HepG2 (cell line): ENCODE data around the gene RASL10B.

Source experiments
- CREM ChIP-seq, 2 experiments: sonication (generic) in 1 of 2; formaldehyde crosslinking in 1 of 2; IDR thresholded peaks; 2 replicates each; pipeline versions ENCODE4 v1.4.0 to v1.6.1; 2016 to 2020; ENCODE audit warnings: antibody characterized with exemption in 1 of 2, mild to moderate bottlenecking in 1 of 2, missing genetic modification reagents in 1 of 2
- POLR2A ChIP-seq, 2 experiments: IDR thresholded peaks; 2 replicates each; pipeline ENCODE4 v1.6.1; 2011; ENCODE audit warnings: low read depth in 2 of 2, low read length in 2 of 2, mild to moderate bottlenecking in 1 of 2, moderate library complexity in 1 of 2; ENCODE audit not compliant: insufficient read depth in 1 of 2
- POLR2AphosphoS5 ChIP-seq: IDR thresholded peaks from 2 replicates; pipeline ENCODE4 v1.6.1; 2012; ENCODE audit warnings: low read depth, low read length
- SRF ChIP-seq: IDR thresholded peaks from 2 replicates; pipeline ENCODE4 v1.6.1; 2011; ENCODE audit warnings: mild to moderate bottlenecking, low read depth, low read length, moderate library complexity
- TAF1 ChIP-seq: sonication (generic); formaldehyde crosslinking; IDR thresholded peaks from 2 replicates; pipeline ENCODE4 v1.4.0; 2020; ENCODE audit warnings: missing genetic modification reagents
- ZNF780A ChIP-seq: sonication (generic); formaldehyde crosslinking; IDR thresholded peaks from 2 replicates; pipeline ENCODE4 v1.8.0; 2022; ENCODE audit warnings: mild to moderate bottlenecking, missing genetic modification reagents, moderate library complexity
- TF ChIP-seq, protein P1 (sequence below): IDR thresholded peaks from 2 replicates; pipeline ENCODE4 v1.6.1; 2012; ENCODE audit warnings: low read depth, low read length, improper control_type of control experiment

DNA sequence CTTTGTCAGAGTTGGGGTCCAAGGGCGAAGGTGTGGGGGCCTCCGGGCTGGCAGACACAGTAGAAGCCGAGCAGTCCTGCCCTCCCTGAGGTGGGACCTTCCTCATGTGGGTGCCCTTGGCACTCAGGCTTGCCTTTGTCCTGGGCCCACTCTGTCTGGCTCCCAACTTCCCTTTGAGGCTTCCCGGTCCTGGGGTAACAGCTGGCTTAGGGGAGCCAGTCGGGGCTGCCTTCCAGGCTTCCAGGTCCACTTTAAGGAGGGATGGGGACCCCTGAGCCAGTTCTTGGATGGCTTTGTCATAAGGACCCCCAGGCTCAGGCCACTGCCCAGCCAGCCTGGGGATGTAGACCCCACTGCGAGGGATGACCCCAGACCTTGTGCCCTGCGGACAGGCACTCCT, 13.8 kb downstream of the RASL10B start:
- TF ChIP-seq, protein P1, sequence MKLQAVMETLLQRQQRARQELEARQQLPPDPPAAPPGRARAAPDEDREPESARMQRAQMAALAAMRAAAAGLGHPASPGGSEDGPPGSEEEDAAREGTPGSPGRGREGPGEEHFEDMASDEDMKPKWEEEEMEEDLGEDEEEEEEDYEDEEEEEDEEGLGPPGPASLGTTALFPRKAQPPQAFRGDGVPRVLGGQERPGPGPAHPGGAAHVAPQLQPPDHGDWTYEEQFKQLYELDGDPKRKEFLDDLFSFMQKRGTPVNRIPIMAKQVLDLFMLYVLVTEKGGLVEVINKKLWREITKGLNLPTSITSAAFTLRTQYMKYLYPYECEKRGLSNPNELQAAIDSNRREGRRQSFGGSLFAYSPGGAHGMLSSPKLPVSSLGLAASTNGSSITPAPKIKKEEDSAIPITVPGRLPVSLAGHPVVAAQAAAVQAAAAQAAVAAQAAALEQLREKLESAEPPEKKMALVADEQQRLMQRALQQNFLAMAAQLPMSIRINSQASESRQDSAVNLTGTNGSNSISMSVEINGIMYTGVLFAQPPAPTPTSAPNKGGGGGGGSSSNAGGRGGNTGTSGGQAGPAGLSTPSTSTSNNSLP, result no peak
- TF ChIP-seq TAF1 (no peak), ZNF780A (CRISPR knock-in tag) (no peak), POLR2AphosphoS5 (no peak), SRF (no peak), CREM (IDR thresholded peaks at IDR 0.05) (no peak), CREM (CRISPR knock-in tag; IDR thresholded peaks at IDR 0.05) (no peak), POLR2A (IDR thresholded peaks at IDR 0.05; ENCODE audit: insufficient read depth in 1 of 2, low read depth in 2 of 2, low read length in 2 of 2) (no peak)
